Esophagus (tissue), 2 donors: Measurements from ENCODE around the gene RAB32. TPM values are rescaled to one million over a fixed set of nuclear protein-coding genes. Genes with fewer than 3 reads are reported as not detected.

ENCODE experiments used
- H3K27ac ChIP-seq, 2 donors: one replicate each; pipeline ENCODE4 v1.5.1; 2013; ENCODE audit warnings: low read depth in 2 of 2, mild to moderate bottlenecking in 2 of 2, inconsistent platforms in 1 of 2, low read length in 1 of 2, moderate library complexity in 1 of 2
- H3K27me3 ChIP-seq, 2 donors: one replicate each; pipeline ENCODE4 v1.6.1; 2013; ENCODE audit warnings: low read length in 2 of 2, control low read depth in 1 of 2, mild to moderate bottlenecking in 1 of 2; ENCODE audit not compliant: insufficient read depth in 2 of 2, control insufficient read depth in 1 of 2
- H3K36me3 ChIP-seq, 2 donors: one replicate each; pipeline ENCODE4 v1.6.1; 2013; ENCODE audit warnings: low read length in 1 of 2; ENCODE audit not compliant: control insufficient read depth in 2 of 2, insufficient read depth in 2 of 2
- H3K4me1 ChIP-seq, 2 donors: one replicate each; pipeline ENCODE4 v1.6.1; 2013; ENCODE audit warnings: low read length in 1 of 2; ENCODE audit not compliant: control insufficient read depth in 2 of 2, insufficient read depth in 2 of 2
- H3K4me3 ChIP-seq, 2 donors: one replicate each; pipeline ENCODE4 v1.5.1; 2013; ENCODE audit warnings: low read length in 2 of 2, mild to moderate bottlenecking in 2 of 2, low read depth in 1 of 2, moderate library complexity in 1 of 2
- H3K9me3 ChIP-seq, 2 donors: one replicate each; pipeline ENCODE4 v1.6.1; 2013; ENCODE audit warnings: mild to moderate bottlenecking in 2 of 2, low read depth in 1 of 2, low read length in 1 of 2, moderate library complexity in 1 of 2; ENCODE audit not compliant: control insufficient read depth in 2 of 2, insufficient read depth in 1 of 2
- WGBS, 2 donors: extraction: QIAGEN DNeasy Blood & Tissue Kit; methylation state at CpG; one replicate each; pipeline ENCODE4 v1.1.7; 2013; 5-methylcytosine and 5-hydroxymethylcytosine counted together
- polyA plus RNA-seq, 2 donors: library from polyadenylated mRNA; stranded (reverse); fragments of 200-250 nt; gene quantifications; one replicate each; pipeline ENCODE4 v1.2.3, GENCODE V29; 2013
- donor health status: healthy with polysubstance abuse.
- donor health status: Bipolar disorder and iron deficiency.

The RAB32 gene
- polyA plus RNA-seq, 2 donors: 1.6 to 3.9 TPM

DNA sequence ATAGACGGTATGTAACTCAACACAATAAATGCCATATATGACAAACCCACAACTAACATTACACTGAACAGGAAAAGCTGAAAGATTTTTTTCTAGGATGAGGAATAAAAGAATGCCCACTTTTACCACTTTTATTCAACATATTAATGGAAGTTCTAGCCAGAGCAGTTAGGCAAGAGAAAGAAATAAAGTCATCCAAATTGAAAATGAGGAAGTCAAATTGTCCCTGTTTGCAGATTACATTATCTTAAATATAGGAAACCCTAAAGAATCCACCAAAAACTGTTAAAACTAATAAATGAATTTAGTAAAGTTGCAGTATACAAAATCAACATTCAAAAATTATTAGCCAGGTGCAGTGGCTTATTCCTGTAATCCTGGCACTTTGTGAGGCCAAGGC, 30.6 kb downstream of the RAB32 start:
- no peaks in the 10 kb centered on the region for H3K27me3 ChIP-seq
- no peak overlapping the region for H3K27ac ChIP-seq
- 95% methylated on average over 1 of the region's 1 CpG for WGBS, 2 donors
- peaks cover 0 to 1% of the 10 kb centered on the region in 2 donors for H3K9me3 ChIP-seq
- no peaks in the 10 kb centered on the region for H3K4me1 ChIP-seq
- no peaks in the 10 kb centered on the region for H3K36me3 ChIP-seq
- H3K4me3 ChIP-seq: no peak overlapping the region

DNA sequence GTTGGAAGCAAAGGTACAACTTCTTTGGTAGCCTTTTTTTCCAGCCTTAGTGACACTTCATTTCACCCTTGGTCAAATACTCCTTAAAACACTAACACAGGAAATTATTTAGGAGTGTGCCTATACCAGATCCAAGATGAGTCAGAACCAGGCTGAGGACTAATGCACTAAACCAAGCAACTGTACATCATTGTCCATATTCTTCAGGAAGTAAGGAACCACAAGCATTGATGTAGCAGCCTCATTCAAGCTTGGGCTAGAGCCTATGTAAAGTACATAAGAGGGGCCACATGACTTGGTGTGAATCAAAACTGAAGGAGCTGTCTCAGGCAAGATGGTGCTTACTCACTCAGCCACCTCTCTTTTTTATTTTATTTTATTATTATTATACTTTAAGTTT, 34.4 kb downstream of the RAB32 start:
- Histone ChIP-seq H3K4me3 (no peak overlapping the region), H3K27me3 (no peaks in the 10 kb centered on the region), H3K9me3 (peaks cover 0 to 1% of the 10 kb centered on the region in 2 donors), H3K4me1 (no peaks in the 10 kb centered on the region), H3K27ac (no peak overlapping the region), H3K36me3 (no peaks in the 10 kb centered on the region)

- 67 to 74% methylated on average over 1 of the region's 1 CpG for WGBS, 2 donors
- Histone ChIP-seq H3K9me3 (no peaks in the 10 kb centered on the region), H3K27ac (no peak overlapping the region), H3K4me3 (no peak overlapping the region), H3K36me3 (no peaks in the 10 kb centered on the region), H3K27me3 (no peaks in the 10 kb centered on the region), H3K4me1 (no peaks in the 10 kb centered on the region)
Observed at GRCh38 chr6:146581968-146582367, 38.3 kb downstream of the RAB32 start.

- Histone ChIP-seq H3K27me3 (no peaks in the 10 kb centered on the region), H3K9me3 (no peaks in the 10 kb centered on the region), H3K27ac (no peak overlapping the region), H3K4me3 (no peak overlapping the region), H3K36me3 (no peaks in the 10 kb centered on the region), H3K4me1 (no peaks in the 10 kb centered on the region)
- WGBS, 2 donors: 62 to 66% methylated on average over 5 of the region's 5 CpGs
Observed at GRCh38 chr6:146582857-146583256, 39.2 kb downstream of the RAB32 start.

DNA sequence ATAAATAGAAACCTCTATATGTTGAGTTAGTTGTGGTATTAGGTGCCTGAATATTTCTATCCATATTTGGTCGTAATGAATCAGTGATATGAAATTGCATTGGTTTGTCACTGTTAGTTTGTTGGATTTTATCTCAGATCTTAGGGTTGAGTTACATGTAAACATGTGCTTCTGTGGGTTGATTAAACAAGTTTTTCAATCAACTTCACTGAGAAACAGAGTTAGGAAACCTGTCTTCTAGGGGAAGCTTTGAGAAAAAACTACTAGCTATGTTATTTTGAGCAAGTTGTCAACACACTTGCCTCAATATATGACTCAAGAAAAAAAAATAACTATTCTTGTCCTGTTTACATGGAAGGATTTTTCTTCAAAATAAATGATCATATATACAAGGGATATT, 40.3 kb downstream of the RAB32 start:
- no peaks in the 10 kb centered on the region for H3K36me3 ChIP-seq
- no peaks in the 10 kb centered on the region for H3K9me3 ChIP-seq
- no peak overlapping the region for H3K27ac ChIP-seq
- 49 to 71% methylated on average over 1 of the region's 1 CpG for WGBS, 2 donors
- no peaks in the 10 kb centered on the region for H3K27me3 ChIP-seq
- H3K4me1 ChIP-seq: no peaks in the 10 kb centered on the region
- H3K4me3 ChIP-seq: no peak overlapping the region

DNA sequence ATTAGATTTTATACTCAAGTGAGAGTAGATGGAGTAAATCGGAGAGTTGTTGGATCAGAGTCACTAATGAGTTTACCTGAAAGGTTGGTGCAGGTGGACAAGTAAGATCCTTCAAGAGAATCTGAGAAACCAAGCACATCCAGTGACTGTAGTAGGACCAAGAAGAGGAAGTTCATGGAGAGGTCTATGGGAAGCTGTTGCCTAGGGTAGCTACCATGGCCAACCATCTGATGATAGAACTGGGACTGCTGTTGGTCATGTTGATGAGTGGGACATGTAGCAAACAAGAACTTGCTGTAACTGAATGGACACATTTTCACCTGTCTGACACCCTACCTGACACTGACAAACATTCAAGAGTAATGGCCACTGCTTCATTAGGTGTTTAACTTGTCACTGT, 43.8 kb downstream of the RAB32 start:
- H3K9me3 ChIP-seq: no peaks in the 10 kb centered on the region
- H3K4me1 ChIP-seq: no peaks in the 10 kb centered on the region
- WGBS, 2 donors: 0% methylated on average over 1 of the region's 1 CpG
- H3K27ac ChIP-seq: no peak overlapping the region
- no peak overlapping the region for H3K4me3 ChIP-seq
- H3K27me3 ChIP-seq: no peaks in the 10 kb centered on the region
- no peaks in the 10 kb centered on the region for H3K36me3 ChIP-seq

DNA sequence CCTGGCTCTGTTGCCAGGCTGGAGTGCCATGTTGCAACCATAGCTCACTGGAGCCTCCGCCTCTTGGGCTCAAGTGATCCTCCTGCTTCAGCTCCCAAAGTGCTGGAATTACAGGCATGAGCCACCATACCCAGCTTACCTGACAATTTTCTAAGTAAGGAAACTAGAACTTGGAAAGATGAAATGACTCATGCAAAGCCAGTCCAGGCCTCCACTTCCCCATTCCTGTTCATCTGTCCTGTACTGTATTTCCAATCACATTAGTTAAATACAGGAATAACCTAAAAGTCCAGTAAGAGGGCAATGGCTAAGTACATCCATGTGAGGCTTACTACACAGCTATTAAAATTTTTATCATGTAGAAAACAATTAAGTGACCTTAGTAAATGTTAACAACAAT, 46.9 kb downstream of the RAB32 start:
- H3K9me3 ChIP-seq: no peaks in the 10 kb centered on the region
- no peaks in the 10 kb centered on the region for H3K36me3 ChIP-seq
- no peak overlapping the region for H3K27ac ChIP-seq
- H3K4me1 ChIP-seq: no peaks in the 10 kb centered on the region
- no peaks in the 10 kb centered on the region for H3K27me3 ChIP-seq
- H3K4me3 ChIP-seq: no peak overlapping the region
- WGBS, 2 donors: 88 to 100% methylated on average over 1 of the region's 1 CpG

DNA sequence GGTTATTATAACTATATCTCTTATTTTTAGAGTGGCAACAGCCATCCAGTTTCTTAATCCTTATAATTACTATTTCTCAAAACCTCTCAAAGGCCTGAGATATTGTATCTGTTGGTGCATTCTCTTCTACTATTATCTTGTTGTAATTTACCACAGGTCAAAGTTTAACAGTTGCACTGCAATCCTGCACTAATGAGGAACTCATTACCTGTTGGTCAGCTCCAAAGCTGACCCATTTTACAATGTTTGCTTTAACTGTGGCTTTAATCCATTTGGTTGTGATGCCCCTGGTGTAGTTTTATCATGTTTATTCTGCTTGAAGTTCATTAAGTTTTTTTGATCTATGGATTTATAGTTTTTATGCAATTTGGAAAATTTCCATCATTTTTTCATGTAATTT, 48.8 kb downstream of the RAB32 start:
- Histone ChIP-seq H3K4me3 (no peak overlapping the region), H3K4me1 (no peaks in the 10 kb centered on the region), H3K36me3 (no peaks in the 10 kb centered on the region), H3K27ac (no peak overlapping the region), H3K9me3 (no peaks in the 10 kb centered on the region), H3K27me3 (no peaks in the 10 kb centered on the region)

DNA sequence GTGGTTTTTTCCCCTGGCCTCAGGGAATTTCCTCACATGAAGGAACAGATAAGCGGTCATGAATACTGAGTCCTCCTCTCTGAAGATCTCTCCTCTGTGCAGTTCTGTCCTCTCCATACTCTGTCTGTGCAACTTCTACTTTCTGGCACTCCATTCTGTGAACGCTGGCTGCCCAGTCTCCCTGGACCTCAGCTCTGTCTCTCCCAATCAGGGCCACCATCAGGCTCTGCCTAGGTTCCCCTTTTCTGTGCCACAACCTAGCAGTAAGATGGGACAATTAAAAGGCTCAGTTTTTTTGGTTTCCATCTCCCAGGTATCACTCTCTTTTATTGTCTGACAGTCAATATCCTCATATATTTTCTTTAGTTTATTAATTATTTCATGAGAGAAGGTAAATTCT, 50.4 kb downstream of the RAB32 start:
- Histone ChIP-seq H3K27ac (no peak overlapping the region), H3K4me3 (no peak overlapping the region), H3K9me3 (no peaks in the 10 kb centered on the region), H3K27me3 (no peaks in the 10 kb centered on the region), H3K36me3 (no peaks in the 10 kb centered on the region), H3K4me1 (peaks cover 0 to 4% of the 10 kb centered on the region in 2 donors)
- 76 to 84% methylated on average over 2 of the region's 2 CpGs for WGBS, 2 donors

DNA sequence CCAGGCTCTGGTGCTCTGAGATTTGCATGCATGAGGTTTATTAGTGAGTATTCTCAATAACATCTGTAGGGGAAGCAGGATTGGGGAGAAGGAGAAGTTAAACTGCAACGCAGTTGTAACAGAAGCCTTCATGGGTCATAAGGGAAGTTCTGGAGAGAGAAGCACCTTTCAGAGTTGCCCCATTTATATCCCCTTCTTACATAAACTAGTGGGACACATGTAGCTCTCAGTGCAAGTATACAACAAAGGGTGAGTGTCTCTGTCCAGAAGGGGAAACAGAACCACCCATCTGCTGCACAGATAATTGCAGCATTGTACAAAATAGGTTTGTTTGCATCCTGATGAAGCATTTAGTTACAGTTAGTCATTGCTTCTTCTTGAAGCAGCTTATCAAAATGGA, 50.9 kb downstream of the RAB32 start:
- peaks cover 0 to 6% of the 10 kb centered on the region in 2 donors for H3K4me1 ChIP-seq
- no peak overlapping the region for H3K4me3 ChIP-seq
- no peaks in the 10 kb centered on the region for H3K9me3 ChIP-seq
- 71 to 78% methylated on average over 1 of the region's 1 CpG for WGBS, 2 donors
- H3K27me3 ChIP-seq: no peaks in the 10 kb centered on the region
- no peak overlapping the region for H3K27ac ChIP-seq
- H3K36me3 ChIP-seq: no peaks in the 10 kb centered on the region
